SJSA1 (cell line): Measurements from ENCODE around the gene MTERF1. TPM values are rescaled to one million over a fixed set of nuclear protein-coding genes. Genes with fewer than 3 reads are reported as not detected.
"Not testable (repeated sequence)": the region's sequence is repeated elsewhere in the genome, so short reads cannot be mapped to it uniquely, and the experiment has no call there.

Source experiments
- DNase-seq, 2 experiments: peaks; one replicate each; pipeline ENCODE4 v3.0.0-alpha.2; 2015 to 2020; ENCODE audit warnings: low spot score in 2 of 2, low read depth in 1 of 2
- H3K27ac ChIP-seq: fragments of 250-450 bp; sonication (Bioruptor Pico); 2 replicates; pipeline ENCODE4 v1.5.1; 2020; ENCODE audit warnings: mild to moderate bottlenecking, moderate library complexity
- H3K27me3 ChIP-seq: fragments of 250-450 bp; sonication (Bioruptor Pico); replicated peaks from 2 replicates; pipeline ENCODE4 v1.5.1; 2020; ENCODE audit warnings: mild to moderate bottlenecking, moderate library complexity
- H3K36me3 ChIP-seq: fragments of 250-450 bp; sonication (Bioruptor Pico); 2 replicates; pipeline ENCODE4 v1.5.1; 2020; ENCODE audit warnings: mild to moderate bottlenecking
- H3K4me1 ChIP-seq: fragments of 250-450 bp; sonication (Bioruptor Pico); replicated peaks from 2 replicates; pipeline ENCODE4 v1.6.1; 2021; ENCODE audit warnings: mild to moderate bottlenecking
- H3K4me3 ChIP-seq: fragments of 250-450 bp; sonication (Bioruptor Pico); 2 replicates; pipeline ENCODE4 v1.5.1; 2020; ENCODE audit warnings: mild to moderate bottlenecking
- H3K9me3 ChIP-seq: fragments of 250-450 bp; sonication (Bioruptor Pico); replicated peaks from 2 replicates; pipeline ENCODE4 v1.5.1; 2020; ENCODE audit warnings: mild to moderate bottlenecking
- total RNA-seq: library from RNA; depleted of rRNA; stranded (reverse); fragments of >200 nt; shearing (Covaris generic); gene quantifications from 2 replicates; pipeline ENCODE4 v1.2.3, GENCODE V29; 2014

The MTERF1 gene
- total RNA-seq, 1 experiment from 2014 or later: 14.7 TPM

DNA sequence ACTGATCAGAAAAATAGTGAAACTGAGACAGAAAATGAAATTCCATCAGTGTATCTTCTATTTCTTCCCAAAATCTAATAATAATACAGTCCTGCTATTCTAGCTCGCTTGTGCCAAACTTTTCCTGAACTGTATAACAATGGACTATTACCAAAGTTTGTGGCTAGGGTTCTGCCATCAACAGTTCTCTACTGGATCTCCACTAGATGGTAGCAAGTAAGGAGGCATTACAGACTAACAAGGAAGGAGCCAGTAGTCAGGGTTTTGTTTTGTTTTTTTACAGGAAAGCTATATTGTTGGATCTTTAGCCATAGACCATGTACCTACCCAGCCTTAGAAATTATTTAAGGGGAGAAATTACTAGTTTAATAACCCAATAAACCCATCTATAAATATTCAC is 10.8 kb downstream of the MTERF1 start:
- Histone ChIP-seq H3K4me1 (no peaks in the 10 kb centered on the region), H3K9me3 (no peaks in the 10 kb centered on the region), H3K36me3 (peaks cover 15% of the 10 kb centered on the region), H3K4me3 (no peak overlapping the region), H3K27ac (no peak overlapping the region), H3K27me3 (no peaks in the 10 kb centered on the region)
- no peak for DNase-seq

DNA sequence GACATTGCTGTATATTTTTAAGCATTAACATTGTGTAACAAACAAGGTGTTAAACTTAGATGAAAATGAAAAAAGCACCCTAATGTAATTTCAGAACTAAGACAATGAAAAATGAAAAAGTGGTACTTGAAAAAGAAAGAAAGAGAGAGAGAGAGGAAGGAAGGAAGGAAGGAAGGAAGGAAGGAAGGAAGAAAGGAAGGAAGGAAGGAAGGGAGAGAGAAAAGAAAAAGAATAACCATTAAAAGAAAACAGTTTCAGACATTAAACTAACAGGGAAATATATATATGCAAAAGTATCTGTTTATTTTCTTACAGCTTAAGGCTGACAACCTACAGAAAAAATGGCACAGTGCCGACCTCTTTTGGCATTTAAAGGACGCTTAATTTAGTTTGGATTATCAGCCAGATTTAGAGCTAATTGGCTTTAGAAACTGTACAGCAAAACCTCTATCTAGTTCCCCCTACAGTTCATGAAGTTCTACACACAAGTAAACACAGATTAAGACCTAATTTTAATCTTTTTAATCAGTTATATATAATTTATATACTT is 13.8 kb downstream of the MTERF1 start:
- Histone ChIP-seq H3K9me3 (no peaks in the 10 kb centered on the region), H3K36me3 (peaks cover 7% of the 10 kb centered on the region; the same call in 1 of the 2 replicates), H3K27ac (no peak overlapping the region), H3K4me3 (no peak overlapping the region), H3K4me1 (no peaks in the 10 kb centered on the region), H3K27me3 (no peaks in the 10 kb centered on the region)
- no peak for DNase-seq

DNA sequence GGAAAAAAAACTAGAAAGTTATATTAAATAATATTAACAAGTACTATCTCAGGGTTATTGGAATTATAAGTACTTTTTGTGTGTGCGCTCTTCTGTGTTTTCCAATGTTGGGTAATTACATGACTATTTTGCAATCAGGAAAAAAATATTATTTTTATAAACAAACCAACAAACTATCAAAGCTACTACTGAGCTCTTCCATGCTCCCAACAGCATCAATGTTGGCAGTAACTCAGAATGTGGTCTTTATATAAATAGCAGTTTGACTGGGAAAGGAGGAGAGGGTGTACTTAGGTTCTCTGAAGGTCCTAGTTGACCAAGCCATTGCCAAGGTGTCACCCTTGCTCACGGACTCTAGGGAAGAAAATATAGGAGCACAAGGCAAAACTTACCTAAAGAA is 15.0 kb downstream of the MTERF1 start:
- H3K9me3 ChIP-seq: no peaks in the 10 kb centered on the region
- H3K27ac ChIP-seq: no peak overlapping the region
- H3K36me3 ChIP-seq: 0 out of 2 replicates have a peak, but pooled peaks cover 7% of the 10 kb centered on the region
- H3K27me3 ChIP-seq: no peaks in the 10 kb centered on the region
- no peaks in the 10 kb centered on the region for H3K4me1 ChIP-seq
- H3K4me3 ChIP-seq: no peak overlapping the region
- DNase-seq: no peak

DNA sequence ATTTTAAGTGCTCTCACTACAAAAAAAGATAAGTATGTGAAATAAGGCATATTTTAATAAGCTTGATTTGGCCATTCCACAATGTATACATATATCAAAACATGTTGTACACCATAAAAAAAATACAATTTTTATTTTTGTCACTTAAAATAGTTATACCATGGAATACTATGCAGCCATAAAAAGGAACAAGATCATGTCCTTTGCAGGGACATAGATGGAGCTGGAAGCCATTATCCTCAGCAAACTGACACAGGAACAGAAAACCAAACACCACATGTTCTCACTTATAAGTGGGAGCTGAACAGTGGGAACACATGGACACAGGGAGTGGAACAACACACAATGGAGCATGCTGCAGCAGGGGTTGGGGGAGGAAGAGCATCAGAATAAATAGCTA is 15.9 kb downstream of the MTERF1 start:
- DNase-seq, H3K27ac ChIP-seq, H3K4me3 ChIP-seq, H3K4me1 ChIP-seq, H3K9me3 ChIP-seq, H3K36me3 ChIP-seq, H3K27me3 ChIP-seq: not testable (repeated sequence)

DNA sequence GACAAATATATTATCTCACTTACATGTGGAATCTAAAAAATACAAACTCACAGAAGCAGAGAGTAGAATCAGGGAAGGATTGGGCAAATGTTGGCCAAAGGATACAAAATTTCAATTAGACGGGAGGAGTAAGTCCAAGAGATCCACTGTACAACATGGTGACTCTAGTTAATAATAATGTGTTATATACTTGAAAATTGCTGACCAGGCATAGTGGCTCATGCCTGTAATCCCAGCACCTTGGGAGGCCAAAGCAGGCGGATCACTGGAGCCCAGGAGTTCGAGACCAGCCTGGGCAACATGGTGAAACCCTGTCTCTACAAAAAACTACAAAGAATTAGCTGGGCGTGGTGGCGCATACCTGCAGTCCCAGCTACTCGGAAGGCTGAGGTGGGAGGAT is 16.4 kb downstream of the MTERF1 start:
- Histone ChIP-seq H3K27ac (no peak overlapping the region), H3K36me3 (0 out of 2 replicates have a peak, but pooled peaks cover 7% of the 10 kb centered on the region), H3K9me3 (no peaks in the 10 kb centered on the region), H3K4me3 (no peak overlapping the region), H3K27me3 (no peaks in the 10 kb centered on the region), H3K4me1 (no peaks in the 10 kb centered on the region)
- DNase-seq: no peak

DNA sequence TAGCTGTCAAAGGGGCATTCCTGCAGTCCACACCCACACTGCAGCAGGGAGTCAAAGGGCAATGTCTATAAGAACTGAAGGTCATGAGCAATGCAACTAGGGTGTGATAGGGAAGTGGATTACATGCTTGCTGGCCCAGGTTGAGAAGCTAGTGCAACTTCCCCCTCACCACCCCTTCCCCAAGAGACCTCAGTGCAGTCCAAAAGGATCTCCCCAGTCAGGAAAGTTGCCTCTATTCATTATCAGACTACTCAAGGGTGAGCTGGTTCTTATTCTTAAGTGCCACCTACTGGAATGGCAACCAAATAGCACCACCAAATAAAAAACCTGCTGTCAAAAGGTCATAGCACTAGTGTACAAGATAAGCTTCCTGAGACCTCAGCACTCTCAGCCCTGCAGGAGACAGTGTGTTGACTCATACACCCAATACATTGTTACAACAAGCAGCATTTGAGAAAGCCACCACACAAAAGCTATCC is 28.2 kb downstream of the MTERF1 start:
- no peak for DNase-seq
- Histone ChIP-seq H3K27me3 (no peaks in the 10 kb centered on the region), H3K9me3 (peaks cover 3% of the 10 kb centered on the region), H3K36me3 (no peaks in the 10 kb centered on the region), H3K4me3 (no peak overlapping the region), H3K4me1 (no peaks in the 10 kb centered on the region), H3K27ac (no peak overlapping the region)

DNA sequence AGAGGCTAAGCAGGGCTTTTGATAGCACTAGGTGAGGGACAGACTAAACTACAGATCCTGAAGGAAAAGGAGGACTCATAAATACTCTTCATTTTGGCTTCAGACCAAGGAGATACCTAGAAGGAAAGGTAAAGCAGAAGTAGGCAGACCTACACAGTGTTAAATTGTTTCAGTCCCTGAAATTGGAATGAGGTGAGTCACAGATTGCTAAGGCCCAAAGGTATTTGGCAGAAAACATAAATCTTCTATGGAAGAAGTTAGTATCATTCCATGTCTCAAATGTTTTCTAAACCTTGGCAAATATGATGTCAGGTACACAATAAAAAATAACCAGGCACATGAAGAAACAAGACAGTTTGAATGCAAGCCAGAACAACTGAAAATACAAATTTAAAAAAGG is 30.0 kb downstream of the MTERF1 start:
- H3K9me3 ChIP-seq: peaks cover 3% of the 10 kb centered on the region
- no peaks in the 10 kb centered on the region for H3K27me3 ChIP-seq
- no peak for DNase-seq
- no peaks in the 10 kb centered on the region for H3K36me3 ChIP-seq
- no peak overlapping the region for H3K27ac ChIP-seq
- H3K4me3 ChIP-seq: no peak overlapping the region
- H3K4me1 ChIP-seq: no peaks in the 10 kb centered on the region

DNA sequence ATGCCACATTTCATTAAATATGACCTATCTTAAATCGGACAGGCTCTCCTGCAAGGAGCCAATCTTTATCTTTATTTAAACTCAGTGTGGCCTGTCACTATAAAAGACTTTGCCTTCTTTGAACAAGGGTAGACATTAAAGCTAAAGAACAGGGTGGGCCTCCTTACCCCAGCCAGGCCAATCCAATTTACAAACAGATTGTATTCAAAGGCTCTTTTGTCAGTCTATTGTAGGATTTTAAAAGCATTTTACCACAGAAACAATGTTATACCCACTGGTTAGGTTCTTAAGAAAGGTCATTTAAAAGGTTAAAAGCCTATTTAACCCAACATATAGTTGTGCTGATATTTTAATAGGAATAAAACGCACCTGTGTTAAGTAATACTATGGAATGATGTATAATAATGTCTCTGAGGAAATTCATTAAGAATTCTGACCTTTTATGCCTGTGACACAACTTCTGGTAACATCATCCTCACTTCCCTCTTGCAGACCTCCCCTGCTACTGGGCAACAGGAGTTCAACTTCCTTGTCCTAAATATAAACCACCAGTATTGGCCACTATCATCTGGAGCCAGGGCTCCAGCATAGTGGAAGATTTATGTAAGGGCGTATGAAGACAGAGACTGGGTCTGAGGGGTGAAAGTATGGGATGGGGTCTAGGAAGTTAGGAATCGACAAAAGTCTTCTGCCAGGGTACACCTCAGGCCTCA is 32.5 kb downstream of the MTERF1 start:
- Histone ChIP-seq H3K4me1 (no peaks in the 10 kb centered on the region), H3K9me3 (no peaks in the 10 kb centered on the region; the same call in 1 of the 2 replicates), H3K4me3 (no peak overlapping the region), H3K27me3 (no peaks in the 10 kb centered on the region), H3K27ac (no peak overlapping the region), H3K36me3 (no peaks in the 10 kb centered on the region)
- DNase-seq: no peak

DNA sequence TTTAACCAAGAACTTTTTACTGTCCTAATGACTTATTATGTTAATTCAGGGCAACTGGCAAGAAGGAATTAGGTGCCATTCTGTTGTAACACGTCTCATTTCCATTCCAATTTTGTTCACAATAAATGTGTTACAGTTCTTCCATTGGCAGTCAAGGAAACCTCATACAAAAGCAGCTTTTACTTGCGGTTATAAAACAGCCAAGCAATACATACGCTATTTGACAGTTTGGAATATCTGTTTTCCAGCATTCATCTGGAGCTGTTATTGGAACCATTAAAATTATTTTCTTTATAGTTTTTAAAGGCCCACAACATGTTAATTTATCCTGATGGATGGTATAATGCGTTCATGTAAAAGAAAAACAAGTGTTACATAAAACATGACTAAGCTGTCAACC is 33.3 kb downstream of the MTERF1 start:
- H3K27me3 ChIP-seq: no peaks in the 10 kb centered on the region
- H3K36me3 ChIP-seq: no peaks in the 10 kb centered on the region
- H3K9me3 ChIP-seq: no peaks in the 10 kb centered on the region
- no peak overlapping the region for H3K4me3 ChIP-seq
- H3K27ac ChIP-seq: no peak overlapping the region
- H3K4me1 ChIP-seq: no peaks in the 10 kb centered on the region
- DNase-seq: no peak

DNA sequence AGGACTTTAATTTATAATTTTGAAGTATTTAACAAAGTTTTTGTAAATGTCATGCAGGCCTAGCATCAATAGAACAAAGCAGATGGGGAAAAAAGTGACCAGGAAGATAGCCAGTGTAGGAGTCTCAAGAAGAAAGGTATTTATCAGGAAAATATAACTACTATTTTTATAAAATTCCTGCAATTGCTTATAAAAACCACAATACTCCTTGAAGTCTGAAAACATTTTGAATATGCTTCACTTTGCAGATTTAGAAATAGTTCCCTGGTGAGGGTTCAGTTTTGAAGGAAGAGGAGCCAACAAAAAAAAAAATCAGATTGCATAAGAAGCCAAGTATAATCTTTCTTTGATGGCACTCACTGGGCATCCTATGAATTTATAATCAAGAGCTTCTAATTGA is 34.1 kb downstream of the MTERF1 start:
- H3K36me3 ChIP-seq: no peaks in the 10 kb centered on the region
- no peak overlapping the region for H3K27ac ChIP-seq

DNA sequence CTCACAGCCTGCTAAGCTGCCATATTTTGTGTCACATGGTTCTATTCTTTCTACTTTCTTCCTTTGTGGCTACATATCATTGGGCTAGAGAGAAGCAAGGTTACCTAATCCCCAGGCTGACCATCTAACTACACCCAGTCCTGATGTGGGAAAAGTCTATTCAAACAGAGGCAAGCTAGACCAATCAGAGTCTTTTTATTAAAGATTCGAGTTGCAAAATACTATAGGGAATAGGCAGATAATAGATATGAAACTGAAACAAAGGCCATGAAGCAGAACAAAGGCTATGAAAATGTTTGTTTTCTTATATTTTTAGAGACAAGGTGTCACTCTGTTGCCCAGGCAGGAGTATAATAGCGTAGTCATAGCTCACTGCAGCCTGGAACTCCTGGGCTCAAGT is 36.7 kb downstream of the MTERF1 start:
- no peak for DNase-seq
- Histone ChIP-seq H3K4me3 (no peak overlapping the region), H3K9me3 (0 out of 2 replicates have a peak, but pooled peaks cover 5% of the 10 kb centered on the region), H3K4me1 (no peaks in the 10 kb centered on the region), H3K27me3 (no peaks in the 10 kb centered on the region), H3K36me3 (no peaks in the 10 kb centered on the region), H3K27ac (no peak overlapping the region)

More for the DNA sequence above, 34.1 kb downstream of the MTERF1 start:
- Histone ChIP-seq H3K27me3 (no peaks in the 10 kb centered on the region), H3K9me3 (0 out of 2 replicates have a peak, but pooled peaks cover under 1% of the 10 kb centered on the region), H3K4me1 (no peaks in the 10 kb centered on the region), H3K4me3 (no peak overlapping the region)
- DNase-seq: no peak

DNA sequence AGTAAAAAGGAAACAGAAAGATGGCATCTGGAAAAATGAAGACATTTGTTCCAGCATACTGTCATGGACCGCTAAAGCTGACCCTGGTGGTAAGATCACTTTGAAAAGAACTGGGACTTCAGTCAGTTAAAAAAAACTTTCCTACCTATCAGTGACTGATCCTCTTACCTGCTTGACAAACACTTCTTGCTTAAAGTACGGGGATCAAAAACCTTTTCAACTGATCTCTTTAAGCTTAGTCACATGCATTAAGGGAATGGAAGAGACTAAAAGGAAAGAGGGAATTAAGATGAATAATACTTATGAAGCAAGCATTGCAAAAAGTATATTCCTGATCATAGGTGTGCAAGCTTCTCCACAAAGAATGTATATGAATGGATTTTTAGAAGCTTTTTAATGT is 42.1 kb downstream of the MTERF1 start:
- Histone ChIP-seq H3K9me3 (0 out of 2 replicates have a peak, but pooled peaks cover 5% of the 10 kb centered on the region), H3K27ac (no peak overlapping the region), H3K27me3 (no peaks in the 10 kb centered on the region; the same call in 1 of the 2 replicates), H3K4me1 (no peaks in the 10 kb centered on the region), H3K4me3 (no peak overlapping the region), H3K36me3 (no peaks in the 10 kb centered on the region)
- no peak for DNase-seq

DNA sequence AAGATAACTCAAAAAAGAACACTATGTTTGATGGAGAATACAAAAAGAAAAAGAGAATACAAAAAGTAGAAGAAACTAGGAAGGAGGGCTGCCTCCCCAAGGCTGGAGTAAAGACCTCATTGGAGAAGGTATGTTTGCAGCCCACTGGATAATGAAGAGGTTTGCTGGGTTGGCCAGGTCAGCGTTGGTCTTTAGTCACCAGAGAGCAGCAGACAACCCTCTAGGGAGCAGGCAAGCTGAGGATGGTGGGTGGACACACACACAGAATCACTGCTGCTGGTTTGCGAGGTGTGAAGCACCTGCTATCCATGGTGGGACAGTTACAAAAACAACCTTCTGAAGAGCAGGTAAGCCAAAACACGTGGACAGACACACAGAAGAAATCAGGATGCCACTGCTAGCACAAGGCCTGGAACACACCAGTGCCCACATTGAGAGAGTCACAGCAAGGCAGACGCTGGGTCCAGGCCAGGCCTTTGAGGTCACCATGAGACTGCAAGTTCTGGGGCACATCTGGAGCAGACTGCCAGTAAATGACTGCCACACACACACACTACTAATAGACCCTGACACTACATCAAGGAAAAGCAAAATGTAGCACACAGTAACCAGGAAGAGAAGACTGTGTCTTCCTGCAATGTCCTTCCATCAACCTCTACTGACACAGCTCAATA is 43.0 kb downstream of the MTERF1 start:
- no peaks in the 10 kb centered on the region for H3K4me1 ChIP-seq
- H3K9me3 ChIP-seq: 0 out of 2 replicates have a peak, but pooled peaks cover 5% of the 10 kb centered on the region
- H3K27ac ChIP-seq: no peak overlapping the region
- H3K36me3 ChIP-seq: no peaks in the 10 kb centered on the region
- DNase-seq: no peak
- H3K27me3 ChIP-seq: no peaks in the 10 kb centered on the region; the same call in 1 of the 2 replicates
- H3K4me3 ChIP-seq: no peak overlapping the region

DNA sequence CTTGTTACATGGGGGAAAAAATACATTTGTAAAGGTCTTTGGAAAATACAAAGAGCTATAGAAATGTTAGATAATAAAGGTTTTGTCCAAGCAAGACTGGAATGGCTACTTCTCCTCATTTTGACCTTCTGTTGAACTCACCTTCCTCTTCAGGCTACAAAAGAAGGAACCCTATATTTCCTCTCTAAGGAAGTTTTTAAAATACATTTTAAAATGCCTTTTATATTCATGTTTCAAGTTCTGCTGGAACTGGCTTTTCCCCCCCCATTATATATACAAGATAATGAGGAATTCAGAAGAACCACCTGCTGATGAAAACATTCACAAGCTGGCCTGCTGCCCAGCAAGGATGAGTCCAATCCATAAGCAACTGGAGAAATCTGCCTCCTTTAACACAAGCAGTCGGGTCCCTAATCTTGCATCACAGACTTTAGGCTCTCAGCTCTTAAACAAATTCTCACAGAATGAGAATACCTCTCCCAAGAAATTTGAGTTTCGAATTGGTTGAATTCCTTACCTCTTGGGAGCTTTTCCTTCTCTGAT is 44.6 kb downstream of the MTERF1 start:
- Histone ChIP-seq H3K4me1 (no peaks in the 10 kb centered on the region), H3K9me3 (no peaks in the 10 kb centered on the region), H3K4me3 (no peak overlapping the region), H3K36me3 (no peaks in the 10 kb centered on the region), H3K27ac (no peak overlapping the region), H3K27me3 (no peaks in the 10 kb centered on the region; the same call in 1 of the 2 replicates)
- DNase-seq: no peak
